Esophagus (tissue), 2 donors: ENCODE data around the gene TMEM145. TPM values are rescaled to one million over a fixed set of nuclear protein-coding genes. Genes with fewer than 3 reads are reported as not detected.

Experiments used
- H3K27ac ChIP-seq, 2 donors: one replicate each; pipeline ENCODE4 v1.5.1; 2013; ENCODE audit warnings: low read depth in 2 of 2, mild to moderate bottlenecking in 2 of 2, inconsistent platforms in 1 of 2, low read length in 1 of 2, moderate library complexity in 1 of 2
- H3K27me3 ChIP-seq, 2 donors: one replicate each; pipeline ENCODE4 v1.6.1; 2013; ENCODE audit warnings: low read length in 2 of 2, control low read depth in 1 of 2, mild to moderate bottlenecking in 1 of 2; ENCODE audit not compliant: insufficient read depth in 2 of 2, control insufficient read depth in 1 of 2
- H3K36me3 ChIP-seq, 2 donors: one replicate each; pipeline ENCODE4 v1.6.1; 2013; ENCODE audit warnings: low read length in 1 of 2; ENCODE audit not compliant: control insufficient read depth in 2 of 2, insufficient read depth in 2 of 2
- H3K4me1 ChIP-seq, 2 donors: one replicate each; pipeline ENCODE4 v1.6.1; 2013; ENCODE audit warnings: low read length in 1 of 2; ENCODE audit not compliant: control insufficient read depth in 2 of 2, insufficient read depth in 2 of 2
- H3K4me3 ChIP-seq, 2 donors: one replicate each; pipeline ENCODE4 v1.5.1; 2013; ENCODE audit warnings: low read length in 2 of 2, mild to moderate bottlenecking in 2 of 2, low read depth in 1 of 2, moderate library complexity in 1 of 2
- H3K9me3 ChIP-seq, 2 donors: one replicate each; pipeline ENCODE4 v1.6.1; 2013; ENCODE audit warnings: mild to moderate bottlenecking in 2 of 2, low read depth in 1 of 2, low read length in 1 of 2, moderate library complexity in 1 of 2; ENCODE audit not compliant: control insufficient read depth in 2 of 2, insufficient read depth in 1 of 2
- WGBS, 2 donors: extraction: QIAGEN DNeasy Blood & Tissue Kit; methylation state at CpG; one replicate each; pipeline ENCODE4 v1.1.7; 2013; 5-methylcytosine and 5-hydroxymethylcytosine counted together
- polyA plus RNA-seq, 2 donors: library from polyadenylated mRNA; stranded (reverse); fragments of 200-250 nt; gene quantifications; one replicate each; pipeline ENCODE4 v1.2.3, GENCODE V29; 2013
- donor health status: healthy with polysubstance abuse.
- donor health status: Bipolar disorder and iron deficiency.

TMEM145 gene
- polyA plus RNA-seq, 2 donors: 0.04 to 0.08 TPM

DNA sequence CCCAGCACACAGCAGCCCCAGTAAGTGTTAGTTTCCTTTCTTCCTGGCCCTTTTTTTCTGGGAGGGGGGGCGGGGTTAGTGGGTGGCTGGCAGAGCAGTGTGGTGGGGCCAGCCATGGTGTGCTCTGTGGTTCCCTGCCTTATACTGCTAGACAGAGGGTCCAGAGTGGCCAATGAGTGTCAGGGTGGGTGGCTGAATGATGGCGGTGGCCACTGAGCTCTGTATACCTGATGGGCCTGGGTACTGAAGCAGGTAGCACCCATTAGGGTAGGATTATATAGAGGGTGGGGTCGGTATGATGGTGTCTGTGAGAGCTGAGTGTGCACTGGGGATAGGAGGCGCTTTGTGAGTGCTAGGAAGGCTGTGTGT is 30.3 kb upstream of the TMEM145 start:
- no peaks in the 10 kb centered on the region for H3K27me3 ChIP-seq
- peaks cover 0 to 8% of the 10 kb centered on the region in 2 donors for H3K36me3 ChIP-seq
- H3K9me3 ChIP-seq: no peaks in the 10 kb centered on the region
- peak overlapping the region in 1 of 2 donors; percentile 56 for H3K4me3 ChIP-seq
- peaks cover 13 to 56% of the 10 kb centered on the region in 2 donors for H3K4me1 ChIP-seq
- peak overlapping the region; percentile 97 to 98 for H3K27ac ChIP-seq
- WGBS, 2 donors: 33 to 36% methylated on average over 4 of the region's 4 CpGs

DNA sequence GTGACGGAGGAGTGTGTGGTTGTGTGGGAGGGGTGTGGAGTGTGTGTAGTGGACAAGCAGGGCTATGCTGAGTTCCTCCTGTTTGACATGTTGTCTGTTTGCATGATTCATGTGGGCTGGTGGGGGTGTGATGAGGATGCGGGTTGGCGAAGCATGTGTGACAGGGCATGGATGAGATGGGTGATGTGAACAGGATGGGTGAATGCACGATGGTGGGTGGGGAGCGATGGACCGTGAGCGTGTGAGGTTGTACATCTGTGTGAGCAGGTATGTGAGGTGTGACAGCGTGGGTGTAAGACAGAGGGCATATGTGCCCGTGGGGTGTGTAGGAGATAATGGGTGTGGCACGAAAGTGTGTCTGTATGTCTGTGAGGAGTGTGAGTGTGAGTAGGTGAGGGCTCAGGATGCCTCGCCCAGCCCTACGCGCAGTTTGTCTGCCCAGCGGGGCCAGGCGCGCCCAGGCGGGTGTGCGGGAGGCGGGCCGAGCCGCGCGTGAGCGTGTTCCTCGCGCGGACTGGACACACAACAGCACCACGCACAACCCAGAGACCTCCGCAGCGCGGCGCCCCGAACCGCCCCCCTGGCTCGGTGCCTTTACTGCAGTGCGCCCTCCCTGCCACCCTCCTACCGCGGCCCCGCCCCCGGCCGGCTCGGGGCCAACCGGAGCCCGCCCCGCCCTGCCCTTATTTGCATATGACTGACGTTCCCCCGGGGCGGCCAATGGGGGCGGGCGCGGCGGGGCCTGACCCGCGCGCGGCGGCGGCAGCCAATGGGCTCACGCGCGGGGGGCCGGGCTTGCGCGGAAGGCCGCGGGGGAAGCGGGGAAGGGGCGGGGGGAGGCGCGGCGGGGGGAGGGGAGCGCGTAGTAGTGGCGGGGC is 29.7 kb upstream of the TMEM145 start:
- Histone ChIP-seq H3K4me3 (peak overlapping the region; percentile 61 to 63), H3K27me3 (no peaks in the 10 kb centered on the region), H3K27ac (peak overlapping the region; percentile 97 to 98), H3K36me3 (peaks cover 0 to 12% of the 10 kb centered on the region in 2 donors), H3K9me3 (no peaks in the 10 kb centered on the region), H3K4me1 (peaks cover 13 to 50% of the 10 kb centered on the region in 2 donors)
- 0 to 1% methylated on average over 39 to 74 of the region's 74 CpGs for WGBS, 2 donors

DNA sequence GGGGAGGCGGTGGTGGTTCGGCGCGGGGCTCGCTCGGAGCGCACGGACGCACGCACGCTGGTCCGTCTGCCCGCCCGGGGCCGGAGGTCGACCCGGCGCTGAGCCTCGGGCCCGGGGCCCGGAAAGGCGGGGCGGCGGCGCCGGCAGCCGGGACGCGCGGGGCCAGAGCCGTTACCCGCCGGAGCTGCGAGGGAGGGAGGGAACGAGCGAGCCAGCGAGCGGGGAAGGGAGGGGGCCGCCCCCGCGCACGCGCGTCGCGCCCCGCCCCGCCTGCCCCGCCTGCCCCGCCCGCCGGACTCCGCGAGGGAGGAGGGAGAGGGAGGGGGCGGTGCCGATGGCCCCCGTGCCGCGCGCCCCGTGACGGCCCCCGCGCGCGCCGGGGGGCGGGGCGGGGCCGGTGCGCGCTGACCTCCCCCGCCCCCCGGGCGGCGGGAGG is 29.0 kb upstream of the TMEM145 start:
- peak overlapping the region; percentile 61 to 63 for H3K4me3 ChIP-seq
- H3K4me1 ChIP-seq: peaks cover 13 to 46% of the 10 kb centered on the region in 2 donors
- peak overlapping the region; percentile 97 to 98 for H3K27ac ChIP-seq
- no peaks in the 10 kb centered on the region for H3K27me3 ChIP-seq
- no peaks in the 10 kb centered on the region for H3K9me3 ChIP-seq
- peaks cover 4 to 18% of the 10 kb centered on the region in 2 donors for H3K36me3 ChIP-seq
- 0% methylated on average over 46 to 75 of the region's 76 CpGs for WGBS, 2 donors

DNA sequence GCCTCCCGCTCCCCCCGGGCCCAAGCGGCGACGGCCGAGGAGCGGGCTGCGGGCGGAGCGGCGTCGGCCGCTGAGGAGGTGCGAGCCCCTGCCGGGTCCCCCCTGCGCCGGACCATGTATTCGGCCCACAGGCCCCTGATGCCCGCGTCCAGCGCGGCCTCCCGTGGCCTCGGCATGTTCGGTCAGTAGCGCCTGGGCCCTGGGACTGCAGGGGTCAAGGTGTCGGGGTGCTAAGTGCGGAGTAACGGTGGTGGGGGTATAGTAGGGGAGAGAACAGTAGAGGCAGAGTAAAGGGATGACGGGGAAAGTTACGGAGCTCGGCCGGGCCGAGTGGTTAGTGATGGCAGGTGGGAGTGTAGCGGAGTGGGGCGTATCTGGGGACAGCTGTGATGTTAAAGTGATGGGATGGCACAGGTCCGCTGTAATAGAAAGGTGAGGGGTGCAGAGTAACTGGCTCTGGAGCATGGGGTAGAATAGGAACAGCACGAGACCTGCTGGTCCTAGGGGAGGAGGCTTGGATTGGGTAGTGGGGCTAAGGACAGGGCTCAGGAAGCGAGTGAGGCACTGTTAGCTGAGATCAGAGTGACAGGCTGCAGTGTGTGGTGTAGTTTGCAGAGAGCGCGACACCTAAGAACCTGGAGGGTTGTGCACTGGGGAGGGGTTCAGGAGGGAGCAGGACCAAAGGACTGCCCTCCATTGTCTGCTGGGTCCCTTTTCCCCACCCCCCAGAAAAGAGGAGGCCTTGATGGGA is 28.3 kb upstream of the TMEM145 start:
- Histone ChIP-seq H3K36me3 (peaks cover 10 to 25% of the 10 kb centered on the region in 2 donors), H3K27me3 (no peaks in the 10 kb centered on the region), H3K4me1 (peaks cover 13 to 41% of the 10 kb centered on the region in 2 donors), H3K4me3 (peak overlapping the region; percentile 53 to 61), H3K27ac (peak overlapping the region; percentile 84 to 97), H3K9me3 (no peaks in the 10 kb centered on the region)
- WGBS, 2 donors: 2 to 5% methylated on average over 30 to 40 of the region's 41 CpGs

DNA sequence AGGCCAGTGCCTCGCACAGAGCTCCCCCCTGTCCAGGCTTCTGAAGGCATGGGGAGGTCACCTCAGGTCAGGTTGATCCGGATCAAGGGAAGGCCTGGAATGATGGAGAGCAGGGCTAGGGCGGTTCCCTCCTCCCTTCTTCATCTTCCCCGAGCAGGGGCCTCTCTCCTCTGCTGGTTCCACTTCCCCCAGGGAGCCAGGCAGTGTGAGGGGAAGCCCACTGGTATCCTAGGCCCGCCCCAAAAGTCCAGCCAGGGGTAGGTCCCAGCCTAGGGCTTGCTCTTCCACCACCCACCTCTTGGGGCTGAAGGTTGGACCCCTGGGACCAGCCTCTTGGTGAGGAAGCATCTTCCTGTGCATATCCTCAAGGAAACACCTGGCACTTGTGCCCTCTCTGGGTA is 27.6 kb upstream of the TMEM145 start:
- no peaks in the 10 kb centered on the region for H3K9me3 ChIP-seq
- H3K4me1 ChIP-seq: peaks cover 13 to 41% of the 10 kb centered on the region in 2 donors
- no peak overlapping the region for H3K4me3 ChIP-seq
- WGBS, 2 donors: 27 to 30% methylated on average over 5 of the region's 5 CpGs
- peak overlapping the region; percentile 84 to 97 for H3K27ac ChIP-seq
- peaks cover 13 to 32% of the 10 kb centered on the region in 2 donors for H3K36me3 ChIP-seq
- no peaks in the 10 kb centered on the region for H3K27me3 ChIP-seq

DNA sequence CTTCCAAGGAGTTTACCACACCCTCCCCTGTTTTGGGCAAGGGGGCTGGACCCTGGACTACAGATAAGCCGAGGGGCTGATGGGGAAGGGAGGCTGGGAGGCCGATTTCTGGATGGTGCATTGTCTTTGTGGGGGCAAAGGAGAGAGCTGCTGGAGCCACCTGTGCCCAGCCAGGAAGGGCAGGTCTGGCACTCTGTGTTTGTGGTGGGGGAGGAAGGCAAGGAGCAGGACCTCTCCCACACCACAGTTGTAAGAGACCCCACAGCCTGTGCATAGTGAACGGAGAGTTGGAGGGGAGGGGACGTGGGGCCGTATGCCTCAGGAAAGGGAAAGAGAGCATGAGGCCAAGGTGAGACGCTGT is 27.1 kb upstream of the TMEM145 start:
- H3K27ac ChIP-seq: peak overlapping the region; percentile 67 to 97
- WGBS, 2 donors: 20 to 28% methylated on average over 6 of the region's 6 CpGs

DNA sequence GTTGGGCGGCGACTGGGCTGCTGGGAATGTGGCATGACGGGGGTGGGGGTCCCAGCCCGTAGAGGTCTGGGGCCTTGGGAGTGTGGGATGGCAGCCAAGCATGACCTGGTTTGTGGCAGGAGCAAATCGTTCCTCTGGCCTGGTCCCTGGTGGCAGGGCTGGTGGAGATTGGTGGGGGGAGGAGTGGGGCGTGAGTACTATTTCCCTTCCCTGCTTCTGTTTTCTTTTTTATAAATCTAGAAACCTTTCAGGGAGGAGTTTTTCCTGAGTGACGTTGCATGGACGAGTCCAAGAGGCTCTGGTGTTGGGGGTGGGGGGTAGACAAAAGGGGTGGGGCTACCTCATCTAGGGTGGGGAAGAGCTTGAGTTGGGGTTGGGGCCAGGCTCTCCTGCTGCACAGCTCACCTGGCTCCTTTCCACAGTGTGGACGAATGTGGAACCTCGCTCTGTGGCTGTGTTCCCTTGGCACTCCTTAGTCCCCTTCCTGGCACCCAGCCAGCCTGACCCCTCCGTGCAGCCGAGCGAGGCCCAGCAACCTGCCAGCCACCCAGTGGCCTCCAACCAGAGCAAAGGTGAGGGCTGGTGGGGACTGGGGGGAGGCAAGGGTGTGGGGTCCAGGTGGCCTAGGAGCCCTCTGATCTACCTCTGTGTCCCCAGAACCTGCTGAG is 26.6 kb upstream of the TMEM145 start:
- Histone ChIP-seq H3K4me3 (no peak overlapping the region), H3K4me1 (peaks cover 9 to 41% of the 10 kb centered on the region in 2 donors), H3K27ac (peak overlapping the region; percentile 53 to 67), H3K27me3 (no peaks in the 10 kb centered on the region), H3K9me3 (no peaks in the 10 kb centered on the region), H3K36me3 (peaks cover 14 to 41% of the 10 kb centered on the region in 2 donors)
- WGBS, 2 donors: 21 to 29% methylated on average over 13 of the region's 13 CpGs

More for the DNA sequence above, 27.1 kb upstream of the TMEM145 start:
- peaks cover 14 to 36% of the 10 kb centered on the region in 2 donors for H3K36me3 ChIP-seq
- H3K4me3 ChIP-seq: no peak overlapping the region
- H3K27me3 ChIP-seq: no peaks in the 10 kb centered on the region
- no peaks in the 10 kb centered on the region for H3K9me3 ChIP-seq
- H3K4me1 ChIP-seq: peaks cover 12 to 42% of the 10 kb centered on the region in 2 donors

DNA sequence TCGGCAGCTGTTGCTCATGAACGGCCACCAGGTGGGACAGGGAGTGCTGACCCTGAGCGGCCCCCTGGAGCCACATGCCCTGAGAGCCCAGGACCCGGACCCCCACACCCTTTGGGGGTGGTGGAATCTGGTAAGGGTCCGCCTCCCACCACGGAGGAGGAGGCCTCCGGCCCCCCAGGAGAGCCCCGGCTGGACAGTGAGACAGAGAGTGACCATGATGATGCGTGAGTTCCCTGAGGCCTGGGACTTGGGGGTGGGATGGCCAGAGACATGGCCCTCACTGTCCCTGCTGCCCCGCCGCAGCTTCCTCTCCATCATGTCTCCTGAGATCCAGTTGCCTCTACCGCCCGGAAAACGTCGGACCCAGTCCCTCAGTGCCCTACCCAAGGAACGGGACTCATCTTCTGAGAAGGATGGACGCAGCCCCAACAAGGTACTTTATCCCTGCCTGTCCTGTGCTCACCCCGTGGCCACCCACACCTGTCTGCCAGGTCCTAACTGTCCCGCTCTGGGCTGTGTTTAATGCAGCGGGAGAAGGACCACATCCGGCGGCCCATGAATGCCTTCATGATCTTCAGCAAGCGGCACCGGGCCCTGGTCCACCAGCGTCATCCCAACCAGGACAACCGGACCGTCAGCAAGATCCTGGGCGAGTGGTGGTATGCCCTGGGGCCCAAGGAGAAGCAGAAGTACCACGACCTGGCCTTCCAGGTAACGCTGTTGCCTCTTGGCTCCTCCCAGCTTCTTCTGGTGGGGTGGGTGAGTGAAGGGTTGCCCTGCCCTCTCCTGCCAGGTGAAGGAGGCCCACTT is 25.9 kb upstream of the TMEM145 start:
- Histone ChIP-seq H3K4me3 (no peak overlapping the region), H3K36me3 (peaks cover 14 to 47% of the 10 kb centered on the region in 2 donors), H3K27ac (peak overlapping the region in 1 of 2 donors; percentile 56), H3K27me3 (no peaks in the 10 kb centered on the region), H3K9me3 (no peaks in the 10 kb centered on the region), H3K4me1 (peaks cover 3 to 34% of the 10 kb centered on the region in 2 donors)
- WGBS, 2 donors: 88 to 91% methylated on average over 28 to 30 of the region's 30 CpGs

DNA sequence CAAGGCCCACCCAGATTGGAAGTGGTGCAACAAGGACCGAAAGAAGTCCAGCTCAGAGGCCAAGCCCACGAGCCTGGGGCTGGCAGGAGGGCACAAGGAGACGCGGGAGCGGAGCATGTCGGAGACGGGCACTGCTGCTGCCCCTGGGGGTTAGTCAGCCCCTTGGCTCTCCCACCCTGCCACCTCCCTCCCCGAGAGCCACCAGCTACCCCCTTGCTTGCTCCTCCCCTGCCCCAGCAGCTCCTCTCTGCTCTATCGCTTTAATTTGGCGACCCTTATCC is 25.3 kb upstream of the TMEM145 start:
- peaks cover 3 to 31% of the 10 kb centered on the region in 2 donors for H3K4me1 ChIP-seq
- H3K4me3 ChIP-seq: no peak overlapping the region
- WGBS, 2 donors: 86 to 93% methylated on average over 7 to 10 of the region's 10 CpGs
- H3K9me3 ChIP-seq: no peaks in the 10 kb centered on the region
- H3K27me3 ChIP-seq: no peaks in the 10 kb centered on the region
- H3K27ac ChIP-seq: no peak overlapping the region
- peaks cover 14 to 53% of the 10 kb centered on the region in 2 donors for H3K36me3 ChIP-seq
